OCI-LY1 (cell line): ENCODE measurements around the gene DNAJB1.

Source experiments
- CTCF ChIP-seq: fragments of 200-600 bp; sonication (generic), shearing (Covaris generic); IDR thresholded peaks from 2 replicates; pipeline ENCODE4 v1.5.1; 2017; ENCODE audit warnings: mild to moderate bottlenecking, antibody characterized with exemption, low read length, moderate library complexity, mixed read lengths
- EZH2 ChIP-seq: fragments of 200-600 bp; sonication (generic), shearing (Covaris generic); IDR thresholded peaks from 2 replicates; pipeline ENCODE4 v1.8.0; 2017; ENCODE audit warnings: borderline replicate concordance, mixed run types, mild to moderate bottlenecking, antibody characterized with exemption, low read length, moderate library complexity, mixed read lengths

GRCh38 chr19:14492756-14493337 lies 25.4 kb downstream of the DNAJB1 start:
- TF ChIP-seq CTCF (no peak), EZH2 (no peak)
